GM15510 (cell line): ENCODE results near the gene SELL.

Source experiments
- POLR2A ChIP-seq: IDR thresholded peaks from 3 replicates; pipeline ENCODE4 v1.6.1; 2011; ENCODE audit warnings: borderline replicate concordance; ENCODE audit not compliant: insufficient read length; ENCODE audit errors: extremely low read depth

The SELL gene

GRCh38 chr1:169723763-169724162, 12.3 kb upstream of the SELL start:
- TF ChIP-seq POLR2A = no peak

- no peak for TF ChIP-seq POLR2A
Measured at GRCh38 chr1:169722779-169723178, 11.4 kb upstream of the SELL start.

GRCh38 chr1:169712309-169712631, 850 bp upstream of the SELL start:
- TF ChIP-seq POLR2A = no peak

DNA sequence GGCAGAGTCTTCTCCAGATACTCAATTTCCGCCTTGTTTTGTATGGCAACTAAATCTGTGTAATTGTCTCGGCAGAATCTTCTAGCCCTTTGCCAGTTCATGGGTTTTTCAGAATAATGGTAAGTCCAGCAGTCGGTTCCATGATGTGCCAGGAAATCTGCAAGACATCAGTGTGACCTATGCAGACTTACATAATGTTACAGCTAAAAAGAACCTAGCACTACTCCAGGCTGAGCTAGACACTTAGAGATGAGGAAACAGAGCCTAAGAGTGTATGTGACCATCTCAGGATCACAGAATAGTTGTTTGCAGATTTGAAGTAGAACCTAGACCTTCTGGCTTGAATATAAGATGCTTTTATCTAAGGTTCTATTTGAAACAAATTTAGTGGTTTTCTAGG, 2.8 kb downstream of the SELL start:
- no peak for TF ChIP-seq POLR2A

- TF ChIP-seq POLR2A = no peak
Measured at GRCh38 chr1:169707912-169708604, 3.4 kb downstream of the SELL start.

- no peak for TF ChIP-seq POLR2A
Measured at GRCh38 chr1:169704797-169705196, 6.6 kb downstream of the SELL start.

DNA sequence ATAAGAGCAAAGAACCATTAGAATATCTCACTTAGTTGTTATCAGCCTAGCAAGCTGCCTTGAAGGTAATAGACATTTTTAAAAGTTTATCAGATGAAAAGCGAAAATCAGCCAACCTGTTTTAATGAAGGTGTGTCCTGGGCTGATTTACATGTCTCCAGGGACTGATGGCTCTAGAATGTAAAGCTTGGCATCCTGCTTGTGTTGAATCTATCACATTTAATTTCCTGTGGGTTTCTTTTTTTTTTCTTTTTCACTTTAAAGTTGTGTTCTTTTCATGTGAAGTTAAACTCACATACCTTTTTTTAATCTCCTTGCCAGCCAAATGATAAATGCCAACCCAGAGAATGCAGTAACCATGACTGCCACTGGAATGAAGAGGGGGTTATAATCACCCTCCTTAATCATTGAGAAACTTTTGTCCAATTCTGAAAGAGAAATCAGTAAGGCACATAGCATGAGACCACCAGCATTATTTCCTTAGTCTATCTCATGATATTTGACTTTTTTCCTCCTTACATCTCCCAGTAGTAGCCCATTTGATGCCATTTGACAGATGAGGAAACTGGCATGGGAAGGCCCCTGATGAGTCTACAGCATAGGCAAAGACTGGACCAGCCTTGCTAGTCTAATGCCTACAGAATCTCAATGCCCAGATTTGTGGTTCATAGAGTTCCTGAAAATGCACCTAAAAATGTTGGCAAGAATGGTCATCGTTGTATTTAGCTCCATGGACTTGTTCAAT, 10.0 kb downstream of the SELL start:
- TF ChIP-seq POLR2A = no peak

DNA sequence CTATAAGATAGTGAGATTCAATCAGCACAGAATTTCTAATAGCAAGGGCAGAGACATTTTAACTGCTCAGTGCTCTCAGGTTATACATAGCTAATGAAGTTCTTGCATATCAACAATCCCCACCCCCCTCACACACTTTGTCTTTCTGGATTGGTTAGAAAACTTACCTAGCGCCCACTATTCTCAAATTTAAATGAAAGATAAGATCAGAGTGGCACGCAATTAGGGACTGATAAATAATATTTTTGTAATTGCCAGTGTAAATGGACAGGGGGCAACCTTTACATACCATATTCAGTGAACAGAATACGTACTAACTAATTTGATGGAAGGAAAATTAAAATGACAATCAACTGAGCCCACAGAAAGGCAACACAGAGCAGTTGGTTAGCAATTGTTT, 11.7 kb downstream of the SELL start:
- TF ChIP-seq POLR2A = no peak

GRCh38 chr1:169698976-169699375, 12.4 kb downstream of the SELL start:
- no peak for TF ChIP-seq POLR2A

GRCh38 chr1:169697755-169698154, 13.7 kb downstream of the SELL start:
- TF ChIP-seq POLR2A = no peak

DNA sequence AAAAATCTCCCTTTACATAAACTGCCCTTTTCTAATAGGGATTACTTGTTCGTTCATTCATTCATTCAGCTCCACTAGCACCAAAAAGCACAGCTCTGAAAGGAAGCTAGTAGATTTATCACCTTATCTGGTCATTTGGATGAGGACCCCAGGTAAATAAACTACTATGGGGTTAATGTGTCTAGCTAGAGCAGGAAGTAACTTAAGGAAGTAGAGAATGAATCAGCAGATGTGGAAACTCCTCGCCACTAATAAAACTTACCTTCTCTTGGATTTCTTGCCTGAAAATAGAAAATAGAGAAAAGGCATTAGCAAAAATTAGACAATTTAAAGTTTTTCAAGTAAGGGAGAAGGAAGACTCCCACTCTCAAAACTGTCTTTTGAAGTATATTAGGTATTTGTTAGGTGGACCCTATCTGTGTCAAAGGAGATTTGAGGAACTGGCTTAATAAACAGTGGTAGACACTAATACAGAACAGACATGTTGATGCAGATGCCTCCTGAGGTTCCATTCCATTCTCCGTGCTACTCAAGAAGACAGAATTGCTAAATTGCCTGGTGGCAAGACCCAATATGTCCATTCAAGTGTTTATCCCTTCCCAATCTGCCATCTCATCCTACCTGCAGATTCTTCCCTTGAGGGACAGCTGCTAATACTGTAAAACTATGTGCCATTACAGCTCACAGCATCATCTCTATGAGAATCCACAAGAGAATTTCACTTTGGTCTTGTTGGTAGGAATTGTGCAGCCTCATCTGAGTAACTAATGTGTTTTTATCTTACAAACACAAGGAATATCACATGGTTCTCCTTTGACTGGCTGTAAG, 14.9 kb downstream of the SELL start:
- no peak for TF ChIP-seq POLR2A

DNA sequence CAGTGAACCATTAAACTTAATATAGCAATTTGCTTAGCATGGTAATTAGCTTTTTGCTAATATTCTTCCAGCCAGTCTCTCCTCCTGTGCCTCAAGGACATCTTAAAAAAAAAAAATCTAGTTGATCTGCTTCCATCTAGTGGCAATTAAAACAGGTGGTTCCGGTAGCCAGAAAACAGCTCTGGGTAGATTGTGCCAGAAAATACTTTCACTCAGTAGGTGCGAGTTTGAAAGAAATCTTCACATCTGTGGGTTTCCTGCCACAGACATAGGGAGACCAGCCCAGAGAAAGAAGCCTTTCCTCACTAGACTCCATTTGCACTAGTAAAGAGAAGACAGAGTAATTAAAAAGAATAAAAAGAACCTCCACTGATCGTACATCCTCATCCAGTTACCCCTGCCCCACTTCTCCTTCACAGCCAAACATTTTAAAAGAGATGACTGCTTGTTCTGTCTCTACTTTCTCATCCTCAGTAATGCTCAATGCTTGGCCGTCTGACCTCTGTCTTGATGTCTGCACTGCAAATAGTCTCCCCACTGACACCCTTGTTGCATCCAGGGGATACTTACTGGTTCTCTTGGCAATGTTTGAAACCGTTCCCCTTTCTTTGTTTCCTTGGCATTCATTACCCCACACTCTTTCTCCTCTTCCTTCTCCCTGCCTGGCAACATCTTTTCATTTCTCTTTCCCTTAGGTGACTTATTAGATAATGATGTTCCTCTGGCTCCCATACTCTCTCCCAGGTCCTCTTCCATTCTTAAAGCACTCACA, 16.9 kb downstream of the SELL start:
- no peak for TF ChIP-seq POLR2A

- TF ChIP-seq POLR2A = no peak
Measured at GRCh38 chr1:169692756-169693460, 18.5 kb downstream of the SELL start.

DNA sequence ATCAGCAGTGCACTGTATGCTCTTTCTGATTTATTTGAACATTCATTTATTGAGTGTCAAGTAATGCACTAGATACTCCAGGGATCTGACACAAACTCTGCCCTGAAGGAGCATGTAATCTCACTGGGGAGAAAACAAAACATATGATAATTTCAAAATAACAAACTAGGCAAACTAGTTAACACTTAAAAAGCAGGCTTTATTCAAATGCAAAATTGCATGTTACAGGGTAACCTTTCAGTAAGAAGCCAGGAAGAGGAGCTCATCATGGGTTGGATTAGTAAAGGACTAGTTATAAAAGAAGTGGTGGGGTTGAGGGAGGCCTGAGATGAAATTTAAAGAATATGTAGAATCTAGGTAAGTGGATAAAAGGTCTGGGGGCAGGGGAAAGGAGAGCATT, 20.9 kb downstream of the SELL start:
- TF ChIP-seq POLR2A = no peak
